Measurements from ENCODE around the gene LECT2.

The LECT2 gene

DNA sequence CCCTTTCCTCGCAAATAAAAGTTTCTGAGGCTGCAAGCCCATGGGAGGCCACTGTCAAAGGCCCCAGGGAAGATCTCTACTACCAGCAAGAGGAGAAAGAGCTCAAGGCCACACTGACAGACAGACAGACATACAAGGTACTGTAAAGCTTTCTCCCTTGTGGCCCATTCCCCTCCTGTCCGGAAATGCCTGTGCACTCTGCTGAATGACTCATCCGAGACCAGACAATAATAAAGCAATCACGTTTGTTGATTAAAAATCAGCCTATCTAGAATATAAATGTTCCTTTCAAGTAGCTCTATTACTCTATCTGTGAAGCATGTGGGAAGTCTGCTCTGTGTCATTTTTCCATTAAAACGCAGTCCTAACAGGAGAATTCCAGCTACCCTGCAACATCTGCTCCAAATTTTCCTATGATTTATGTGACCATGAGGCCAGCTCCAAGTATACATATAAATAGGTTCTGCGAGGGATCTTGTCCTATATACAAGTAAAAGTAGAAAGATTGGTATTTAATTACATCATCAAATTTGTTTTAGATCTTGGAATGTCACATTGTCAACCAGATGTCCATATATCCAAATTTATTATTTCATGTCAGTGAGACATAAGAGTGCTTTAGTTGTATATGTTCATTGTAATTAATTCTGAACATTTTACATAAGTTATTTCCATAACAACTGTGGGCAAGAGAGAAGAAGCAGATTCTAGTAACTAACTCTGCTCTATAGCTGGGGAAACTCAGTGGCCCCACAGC is 39.3 kb upstream of the LECT2 start:
- no peak overlapping the region for H3K4me3 ChIP-seq (ENCODE audit: low read length)

DNA sequence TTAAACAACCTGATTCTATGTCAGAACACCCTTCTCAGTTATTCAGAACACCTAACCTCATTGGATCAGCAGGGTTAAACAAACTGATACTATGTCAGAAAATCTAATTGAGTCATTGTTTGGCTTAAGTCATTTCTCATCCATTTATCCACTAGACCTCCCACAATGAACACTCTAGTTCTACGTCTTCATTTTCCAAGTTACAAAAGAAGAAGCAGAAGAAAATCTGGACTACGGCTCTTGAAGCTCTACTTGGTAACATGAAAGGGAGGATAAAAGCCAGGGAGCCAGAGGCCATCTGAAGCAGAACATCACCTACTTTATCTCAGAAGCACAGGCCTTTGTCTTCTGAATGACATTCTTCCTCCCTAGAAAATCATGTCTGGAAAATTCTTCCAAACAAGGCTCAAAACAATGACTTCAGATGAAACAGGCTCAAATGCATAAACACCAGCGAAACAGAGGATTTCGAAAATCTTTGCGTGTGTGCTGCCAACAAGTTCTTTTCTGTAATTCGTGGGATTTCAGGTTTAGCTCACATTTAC is 38.6 kb upstream of the LECT2 start:
- Histone ChIP-seq H3K27me3 (ENCODE audit: control insufficient read depth, insufficient read depth, low read length) (no peaks in the 10 kb centered on the region), H3K27ac (ENCODE audit: low read length) (no peak overlapping the region), H3K9me3 (ENCODE audit: control insufficient read depth, insufficient read depth, low read length) (no peaks in the 10 kb centered on the region), H3K4me1 (ENCODE audit: control insufficient read depth, insufficient read depth, low read length) (no peaks in the 10 kb centered on the region), H3K36me3 (ENCODE audit: control insufficient read depth, insufficient read depth, low read length) (no peaks in the 10 kb centered on the region), H3K4me3 (ENCODE audit: low read length) (no peak overlapping the region)
- no peak for DNase-seq (ENCODE audit: low read depth, low spot score)
- no CpG with 5 or more reads among the region's 6 CpGs for WGBS (ENCODE audit: insufficient coverage, insufficient read length)

More for the DNA sequence above, 39.3 kb upstream of the LECT2 start:
- DNase-seq (ENCODE audit: low read depth, low spot score), result no peak
- Histone ChIP-seq H3K27me3 (ENCODE audit: control insufficient read depth, insufficient read depth, low read length) (no peaks in the 10 kb centered on the region), H3K27ac (ENCODE audit: low read length) (no peak overlapping the region), H3K9me3 (ENCODE audit: control insufficient read depth, insufficient read depth, low read length) (no peaks in the 10 kb centered on the region), H3K36me3 (ENCODE audit: control insufficient read depth, insufficient read depth, low read length) (no peaks in the 10 kb centered on the region), H3K4me1 (ENCODE audit: control insufficient read depth, insufficient read depth, low read length) (no peaks in the 10 kb centered on the region)
- WGBS (ENCODE audit: insufficient coverage, insufficient read length), result no CpG with 5 or more reads among the region's 6 CpGs

DNA sequence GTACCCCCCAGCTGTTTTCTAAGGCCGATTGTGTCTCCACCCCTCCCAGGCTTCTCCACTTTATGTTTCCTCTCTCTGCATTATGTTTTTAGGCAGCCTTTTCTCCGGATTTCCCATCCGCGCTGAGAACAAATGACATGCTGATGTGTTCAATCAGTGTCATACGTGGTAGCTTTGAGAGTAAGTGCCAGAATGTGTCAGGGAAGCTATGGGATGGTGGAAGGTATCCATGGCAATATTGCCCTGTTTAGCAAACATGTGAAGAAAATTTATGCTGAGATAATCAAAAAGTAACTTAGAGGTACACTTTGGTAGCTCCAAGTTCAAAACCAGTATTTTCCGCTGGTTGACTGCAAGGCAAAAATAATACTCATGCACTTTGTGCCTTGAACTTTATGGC is 36.6 kb upstream of the LECT2 start:
- H3K36me3 ChIP-seq (ENCODE audit: control insufficient read depth, insufficient read depth, low read length), result no peaks in the 10 kb centered on the region
- WGBS (ENCODE audit: insufficient coverage, insufficient read length), result no CpG with 5 or more reads among the region's 6 CpGs

DNA sequence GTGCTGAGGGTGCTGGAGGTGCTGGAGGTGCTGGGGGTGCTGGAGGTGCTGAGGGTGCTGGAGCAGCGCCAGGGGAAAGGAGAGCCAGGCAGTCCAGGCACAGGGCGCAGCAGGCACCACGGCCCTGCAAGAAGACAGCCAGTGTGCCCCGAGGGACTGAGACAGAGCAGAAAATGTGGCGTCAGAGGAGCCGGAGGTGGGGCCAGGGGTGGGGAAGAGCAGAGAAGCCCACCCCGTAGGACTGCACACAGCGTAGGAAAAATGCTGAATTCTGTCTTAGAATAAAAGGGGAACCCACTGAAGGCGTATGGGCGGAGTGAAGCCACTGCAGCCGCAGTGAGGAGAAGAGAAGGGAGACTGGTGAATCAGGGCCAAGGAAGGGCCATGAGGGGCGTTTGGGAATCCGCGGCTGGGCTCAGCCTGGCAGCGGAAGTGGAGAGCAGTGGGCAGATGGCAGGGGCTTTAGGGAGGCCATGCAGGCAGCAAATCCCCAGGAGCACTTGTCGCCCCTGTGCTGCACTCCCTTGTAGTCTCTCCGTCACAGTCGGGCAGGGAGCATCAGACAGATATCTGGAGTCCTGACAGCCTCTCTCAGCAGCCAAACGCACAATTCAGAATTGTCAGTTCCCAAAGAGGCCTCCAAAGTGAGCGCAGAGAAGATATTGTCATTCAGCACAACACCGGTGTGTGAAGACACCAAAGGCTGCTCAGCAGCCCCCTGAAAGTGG is 35.9 kb upstream of the LECT2 start:
- no peaks in the 10 kb centered on the region for H3K9me3 ChIP-seq (ENCODE audit: control insufficient read depth, insufficient read depth, low read length)
- H3K27ac ChIP-seq (ENCODE audit: low read length), result no peak overlapping the region
- no peaks in the 10 kb centered on the region for H3K27me3 ChIP-seq (ENCODE audit: control insufficient read depth, insufficient read depth, low read length)
- no peak overlapping the region for H3K4me3 ChIP-seq (ENCODE audit: low read length)
- no CpG with 5 or more reads among the region's 21 CpGs for WGBS (ENCODE audit: insufficient coverage, insufficient read length)
- no peaks in the 10 kb centered on the region for H3K4me1 ChIP-seq (ENCODE audit: control insufficient read depth, insufficient read depth, low read length)
- no peaks in the 10 kb centered on the region for H3K36me3 ChIP-seq (ENCODE audit: control insufficient read depth, insufficient read depth, low read length)
- DNase-seq (ENCODE audit: low read depth, low spot score), result no peak

More for the DNA sequence above, 36.6 kb upstream of the LECT2 start:
- Histone ChIP-seq H3K4me3 (ENCODE audit: low read length) (no peak overlapping the region), H3K4me1 (ENCODE audit: control insufficient read depth, insufficient read depth, low read length) (no peaks in the 10 kb centered on the region), H3K9me3 (ENCODE audit: control insufficient read depth, insufficient read depth, low read length) (no peaks in the 10 kb centered on the region), H3K27me3 (ENCODE audit: control insufficient read depth, insufficient read depth, low read length) (no peaks in the 10 kb centered on the region), H3K27ac (ENCODE audit: low read length) (no peak overlapping the region)
- no peak for DNase-seq (ENCODE audit: low read depth, low spot score)

DNA sequence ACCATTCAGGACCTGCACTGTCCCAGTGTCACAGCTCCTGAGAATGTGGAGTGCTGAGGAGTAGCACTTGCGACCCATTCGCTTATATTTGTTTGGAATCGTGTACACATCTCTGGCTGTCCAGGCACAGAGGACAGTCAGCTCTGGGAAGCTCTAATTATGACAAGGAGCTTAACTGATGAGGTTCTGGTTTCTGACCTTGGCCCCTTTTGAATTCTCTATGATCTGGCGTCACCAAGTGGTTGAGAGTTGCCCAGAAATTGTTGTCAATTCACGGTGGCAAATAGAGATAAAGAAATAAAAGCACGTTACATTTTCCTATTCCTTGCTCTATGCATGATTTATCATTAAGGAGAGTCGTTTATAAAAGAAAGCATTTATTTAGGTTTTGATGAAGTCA is 34.9 kb upstream of the LECT2 start:
- Histone ChIP-seq H3K4me3 (ENCODE audit: low read length) (no peak overlapping the region), H3K9me3 (ENCODE audit: control insufficient read depth, insufficient read depth, low read length) (no peaks in the 10 kb centered on the region), H3K4me1 (ENCODE audit: control insufficient read depth, insufficient read depth, low read length) (no peaks in the 10 kb centered on the region), H3K27ac (ENCODE audit: low read length) (no peak overlapping the region), H3K27me3 (ENCODE audit: control insufficient read depth, insufficient read depth, low read length) (no peaks in the 10 kb centered on the region), H3K36me3 (ENCODE audit: control insufficient read depth, insufficient read depth, low read length) (no peaks in the 10 kb centered on the region)
- WGBS (ENCODE audit: insufficient coverage, insufficient read length), result 100% methylated on average over 1 of the region's 7 CpGs
- DNase-seq (ENCODE audit: low read depth, low spot score), result no peak

DNA sequence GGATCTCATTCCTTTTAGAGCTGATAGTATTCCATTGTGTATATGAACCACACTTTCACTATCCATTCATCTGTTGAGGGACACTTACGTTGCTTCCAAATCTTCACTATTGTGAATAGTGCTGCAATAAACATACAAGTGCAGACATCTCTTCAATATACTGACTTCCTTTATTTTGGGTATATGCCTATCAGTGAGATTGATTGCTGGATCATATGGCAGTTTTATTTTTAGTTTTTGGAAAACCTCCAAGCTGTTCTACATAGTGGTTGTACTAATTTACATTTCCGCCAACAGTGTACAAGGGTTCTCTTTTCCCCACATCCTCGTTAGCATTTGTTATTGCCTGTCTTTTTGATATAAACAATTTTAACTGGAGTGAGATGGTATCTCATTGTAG is 33.8 kb upstream of the LECT2 start:
- Histone ChIP-seq H3K27me3 (ENCODE audit: control insufficient read depth, insufficient read depth, low read length) (no peaks in the 10 kb centered on the region), H3K9me3 (ENCODE audit: control insufficient read depth, insufficient read depth, low read length) (no peaks in the 10 kb centered on the region), H3K4me3 (ENCODE audit: low read length) (no peak overlapping the region), H3K4me1 (ENCODE audit: control insufficient read depth, insufficient read depth, low read length) (no peaks in the 10 kb centered on the region), H3K27ac (ENCODE audit: low read length) (no peak overlapping the region), H3K36me3 (ENCODE audit: control insufficient read depth, insufficient read depth, low read length) (no peaks in the 10 kb centered on the region)
- WGBS (ENCODE audit: insufficient coverage, insufficient read length), result no CpG with 5 or more reads among the region's 3 CpGs
- DNase-seq (ENCODE audit: low read depth, low spot score), result no peak

DNA sequence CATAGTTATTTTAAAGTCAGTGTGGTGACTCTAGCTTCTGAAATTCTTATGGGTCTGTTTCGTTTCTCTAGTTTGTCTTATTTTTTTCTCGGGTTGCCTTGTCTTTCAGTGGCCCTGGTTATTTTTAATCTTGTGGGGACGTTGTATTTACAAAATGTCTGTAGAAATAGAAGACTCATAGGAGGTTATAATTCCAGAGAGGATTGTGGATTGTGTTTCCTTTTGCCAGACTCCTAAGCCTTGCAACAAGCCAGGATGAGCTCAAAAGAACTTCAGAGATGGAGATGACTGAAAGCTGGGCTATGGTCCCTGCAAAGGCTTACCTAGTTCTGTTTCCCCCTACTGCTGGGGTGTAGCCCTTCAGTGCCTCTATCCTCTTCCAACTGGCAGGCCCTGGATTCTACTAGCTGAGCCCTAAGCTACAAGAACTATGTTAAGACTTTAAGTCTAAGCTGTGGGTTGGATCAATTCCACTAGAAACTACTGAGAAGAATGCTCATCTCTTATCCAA is 32.2 kb upstream of the LECT2 start:
- no peak overlapping the region for H3K27ac ChIP-seq (ENCODE audit: low read length)
- no CpG with 5 or more reads among the region's 3 CpGs for WGBS (ENCODE audit: insufficient coverage, insufficient read length)
- H3K9me3 ChIP-seq (ENCODE audit: control insufficient read depth, insufficient read depth, low read length), result no peaks in the 10 kb centered on the region
- H3K27me3 ChIP-seq (ENCODE audit: control insufficient read depth, insufficient read depth, low read length), result no peaks in the 10 kb centered on the region
- DNase-seq (ENCODE audit: low read depth, low spot score), result no peak
- H3K4me3 ChIP-seq (ENCODE audit: low read length), result no peak overlapping the region
- H3K4me1 ChIP-seq (ENCODE audit: control insufficient read depth, insufficient read depth, low read length), result no peaks in the 10 kb centered on the region
- H3K36me3 ChIP-seq (ENCODE audit: control insufficient read depth, insufficient read depth, low read length), result no peaks in the 10 kb centered on the region

DNA sequence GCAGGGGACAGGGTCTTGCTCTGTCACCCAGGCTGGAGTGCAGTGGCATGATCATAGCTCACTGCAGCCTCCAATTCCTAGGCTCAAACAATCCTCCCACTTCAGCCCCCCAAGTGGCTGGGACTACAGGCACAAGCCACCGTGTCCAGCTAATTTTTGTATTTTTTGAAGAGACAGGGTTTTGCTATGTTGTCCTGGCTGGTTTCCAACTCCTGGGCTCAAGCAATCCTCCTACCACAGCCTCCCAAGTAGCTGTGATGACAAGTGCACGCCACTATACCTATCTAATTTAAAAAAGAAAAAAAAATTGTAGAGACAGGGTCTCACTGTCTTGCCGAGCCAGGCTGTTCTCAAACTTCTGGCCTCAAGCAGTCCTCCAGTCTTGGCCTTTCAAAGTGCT is 31.6 kb upstream of the LECT2 start:
- no peak overlapping the region for H3K4me3 ChIP-seq (ENCODE audit: low read length)
- H3K9me3 ChIP-seq (ENCODE audit: control insufficient read depth, insufficient read depth, low read length), result no peaks in the 10 kb centered on the region
- H3K4me1 ChIP-seq (ENCODE audit: control insufficient read depth, insufficient read depth, low read length), result no peaks in the 10 kb centered on the region
- no peaks in the 10 kb centered on the region for H3K27me3 ChIP-seq (ENCODE audit: control insufficient read depth, insufficient read depth, low read length)
- H3K27ac ChIP-seq (ENCODE audit: low read length), result no peak overlapping the region
- WGBS (ENCODE audit: insufficient coverage, insufficient read length), result no CpG with 5 or more reads among the region's 3 CpGs
- no peak for DNase-seq (ENCODE audit: low read depth, low spot score)
- no peaks in the 10 kb centered on the region for H3K36me3 ChIP-seq (ENCODE audit: control insufficient read depth, insufficient read depth, low read length)

DNA sequence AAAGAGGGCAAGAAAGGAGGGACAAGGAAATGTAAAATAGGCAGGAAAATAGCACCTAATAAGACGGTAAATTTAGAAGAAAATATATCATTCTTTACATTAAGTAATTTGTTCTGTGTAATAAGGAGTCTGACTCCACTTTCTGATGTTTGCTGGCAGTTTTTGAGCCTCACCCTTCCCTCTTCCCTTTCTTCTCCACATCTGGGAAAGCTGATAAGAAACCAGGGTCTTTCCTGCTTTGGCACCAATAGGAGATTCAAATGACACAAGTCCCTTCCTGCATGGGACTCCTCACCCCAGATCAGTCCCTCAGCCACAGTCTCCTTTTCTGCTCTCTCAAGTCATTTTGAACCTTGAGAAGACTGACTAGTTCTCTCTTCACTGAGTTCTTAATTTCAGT is 31.2 kb upstream of the LECT2 start:
- no CpG with 5 or more reads among the region's 1 CpG for WGBS (ENCODE audit: insufficient coverage, insufficient read length)

DNA sequence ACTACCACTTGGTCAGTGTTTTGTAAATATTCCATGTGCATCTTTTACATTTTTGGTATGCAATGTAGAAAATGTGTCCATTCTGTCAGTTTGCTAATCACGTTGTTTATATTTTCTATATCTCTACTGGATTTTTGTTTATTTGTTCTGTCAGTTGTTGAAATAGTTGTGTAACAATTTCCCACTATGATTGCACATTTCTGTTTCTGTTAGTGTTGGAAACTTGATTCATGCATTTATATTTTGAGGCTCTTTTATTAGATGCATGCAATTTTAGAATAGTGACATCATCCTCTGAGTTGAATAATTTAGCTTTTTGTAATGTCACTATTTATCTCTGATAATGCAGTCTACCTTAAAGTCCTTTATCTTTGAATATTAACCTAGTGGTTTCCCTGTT is 25.8 kb upstream of the LECT2 start:
- Histone ChIP-seq H3K4me3 (ENCODE audit: low read length) (no peak overlapping the region), H3K4me1 (ENCODE audit: control insufficient read depth, insufficient read depth, low read length) (peaks cover 4% of the 10 kb centered on the region; the same call in 1 of the 2 replicates), H3K27me3 (ENCODE audit: control insufficient read depth, insufficient read depth, low read length) (no peaks in the 10 kb centered on the region; the same call in 1 of the 2 replicates), H3K27ac (ENCODE audit: low read length) (no peak overlapping the region), H3K36me3 (ENCODE audit: control insufficient read depth, insufficient read depth, low read length) (no peaks in the 10 kb centered on the region), H3K9me3 (ENCODE audit: control insufficient read depth, insufficient read depth, low read length) (no peaks in the 10 kb centered on the region)
- WGBS (ENCODE audit: insufficient coverage, insufficient read length), result no CpG with 5 or more reads among the region's 1 CpG
- DNase-seq (ENCODE audit: low read depth, low spot score), result no peak

More for the DNA sequence above, 31.2 kb upstream of the LECT2 start:
- Histone ChIP-seq H3K4me1 (ENCODE audit: control insufficient read depth, insufficient read depth, low read length) (no peaks in the 10 kb centered on the region), H3K4me3 (ENCODE audit: low read length) (no peak overlapping the region), H3K9me3 (ENCODE audit: control insufficient read depth, insufficient read depth, low read length) (no peaks in the 10 kb centered on the region), H3K27ac (ENCODE audit: low read length) (no peak overlapping the region), H3K27me3 (ENCODE audit: control insufficient read depth, insufficient read depth, low read length) (no peaks in the 10 kb centered on the region), H3K36me3 (ENCODE audit: control insufficient read depth, insufficient read depth, low read length) (no peaks in the 10 kb centered on the region)
- DNase-seq (ENCODE audit: low read depth, low spot score), result no peak
